WTC11 (cell line): Measurements from ENCODE around the gene REEP6.

Experiments
- CTCF ChIP-seq: fragments of 200-600 bp; IDR thresholded peaks from 2 replicates; pipeline ENCODE4 v1.8.0; 2022; ENCODE audit warnings: antibody characterized with exemption
- JUN ChIP-seq: sonication (generic); formaldehyde crosslinking; IDR thresholded peaks from 2 replicates; pipeline ENCODE4 v1.8.0; 2023; ENCODE audit warnings: mild to moderate bottlenecking, missing genetic modification reagents
- OVOL2 ChIP-seq: fragments of 250-450 bp; sonication (Bioruptor Pico); IDR thresholded peaks from 2 replicates; pipeline ENCODE4 v1.9.0; 2021; ENCODE audit warnings: mild to moderate bottlenecking, borderline replicate concordance
- SMAD4 ChIP-seq: sonication (generic); formaldehyde crosslinking; IDR thresholded peaks from 2 replicates; pipeline ENCODE4 v1.8.0; 2022; ENCODE audit warnings: mild to moderate bottlenecking, missing genetic modification reagents
- TEAD1 ChIP-seq: sonication (generic); formaldehyde crosslinking; IDR thresholded peaks from 2 replicates; pipeline ENCODE4 v1.8.0; 2022; ENCODE audit warnings: mild to moderate bottlenecking, missing genetic modification reagents
- TP53 ChIP-seq: sonication (generic); formaldehyde crosslinking; IDR thresholded peaks from 2 replicates; pipeline ENCODE4 v1.8.1; 2023; ENCODE audit warnings: mild to moderate bottlenecking, missing genetic modification reagents
- ZNF121 ChIP-seq: sonication (generic); formaldehyde crosslinking; IDR thresholded peaks from 2 replicates; pipeline ENCODE4 v1.8.0; 2023; ENCODE audit warnings: missing genetic modification reagents
- ZNF219 ChIP-seq: sonication (generic); formaldehyde crosslinking; IDR thresholded peaks from 2 replicates; pipeline ENCODE4 v1.8.0; 2023; ENCODE audit warnings: missing genetic modification reagents, mild to moderate bottlenecking, borderline replicate concordance
- TF ChIP-seq, protein P1 (sequence below): sonication (generic); formaldehyde crosslinking; IDR thresholded peaks from 2 replicates; pipeline ENCODE4 v1.8.1; 2022; ENCODE audit warnings: low read depth, mild to moderate bottlenecking, moderate library complexity, missing genetic modification reagents, borderline replicate concordance
- TF ChIP-seq, protein P2 (sequence below): sonication (generic); formaldehyde crosslinking; IDR thresholded peaks from 2 replicates; pipeline ENCODE4 v1.8.1; 2022; ENCODE audit warnings: missing genetic modification reagents, borderline replicate concordance
- TF ChIP-seq, protein P3 (sequence below): sonication (generic); formaldehyde crosslinking; conservative IDR thresholded peaks from 2 replicates; pipeline ENCODE4 v1.8.1; 2022; ENCODE audit warnings: mild to moderate bottlenecking, missing genetic modification reagents

DNA sequence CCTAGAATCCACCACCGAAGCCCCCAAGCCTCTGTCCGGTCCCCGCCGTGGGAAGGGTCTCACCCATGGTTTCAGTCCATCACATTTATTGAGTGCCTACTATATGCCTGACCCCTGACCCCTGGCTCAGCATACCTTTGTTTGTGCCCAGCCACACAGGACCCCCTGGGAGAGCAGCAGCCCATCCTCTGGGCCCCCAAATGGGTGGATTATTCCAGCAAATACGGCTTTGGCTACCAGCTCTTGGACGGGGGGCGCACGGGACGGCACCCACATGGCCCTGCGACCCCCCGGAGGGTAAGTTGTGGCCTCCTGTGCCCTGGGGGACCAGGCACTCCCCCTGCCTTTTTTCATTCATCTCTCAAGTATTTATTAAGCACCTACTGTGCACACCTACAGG is 40.6 kb downstream of the REEP6 start:
- TF ChIP-seq CTCF (no peak), SMAD4 (no peak), JUN (CRISPR knock-in tag) (no peak), ZNF219 (CRISPR knock-in tag) (no peak), TEAD1 (no peak), ZNF121 (CRISPR knock-in tag) (no peak), OVOL2 (CRISPR knock-in tag) (no peak), TP53 (no peak)
- TF ChIP-seq, protein P1, sequence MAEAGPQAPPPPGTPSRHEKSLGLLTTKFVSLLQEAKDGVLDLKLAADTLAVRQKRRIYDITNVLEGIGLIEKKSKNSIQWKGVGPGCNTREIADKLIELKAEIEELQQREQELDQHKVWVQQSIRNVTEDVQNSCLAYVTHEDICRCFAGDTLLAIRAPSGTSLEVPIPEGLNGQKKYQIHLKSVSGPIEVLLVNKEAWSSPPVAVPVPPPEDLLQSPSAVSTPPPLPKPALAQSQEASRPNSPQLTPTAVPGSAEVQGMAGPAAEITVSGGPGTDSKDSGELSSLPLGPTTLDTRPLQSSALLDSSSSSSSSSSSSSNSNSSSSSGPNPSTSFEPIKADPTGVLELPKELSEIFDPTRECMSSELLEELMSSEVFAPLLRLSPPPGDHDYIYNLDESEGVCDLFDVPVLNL = no peak
- TF ChIP-seq, protein P2, sequence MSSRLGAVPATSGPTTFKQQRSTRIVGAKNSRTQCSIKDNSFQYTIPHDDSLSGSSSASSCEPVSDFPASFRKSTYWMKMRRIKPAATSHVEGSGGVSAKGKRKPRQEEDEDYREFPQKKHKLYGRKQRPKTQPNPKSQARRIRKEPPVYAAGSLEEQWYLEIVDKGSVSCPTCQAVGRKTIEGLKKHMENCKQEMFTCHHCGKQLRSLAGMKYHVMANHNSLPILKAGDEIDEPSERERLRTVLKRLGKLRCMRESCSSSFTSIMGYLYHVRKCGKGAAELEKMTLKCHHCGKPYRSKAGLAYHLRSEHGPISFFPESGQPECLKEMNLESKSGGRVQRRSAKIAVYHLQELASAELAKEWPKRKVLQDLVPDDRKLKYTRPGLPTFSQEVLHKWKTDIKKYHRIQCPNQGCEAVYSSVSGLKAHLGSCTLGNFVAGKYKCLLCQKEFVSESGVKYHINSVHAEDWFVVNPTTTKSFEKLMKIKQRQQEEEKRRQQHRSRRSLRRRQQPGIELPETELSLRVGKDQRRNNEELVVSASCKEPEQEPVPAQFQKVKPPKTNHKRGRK (CRISPR knock-in tag) = no peak
- TF ChIP-seq, protein P3, sequence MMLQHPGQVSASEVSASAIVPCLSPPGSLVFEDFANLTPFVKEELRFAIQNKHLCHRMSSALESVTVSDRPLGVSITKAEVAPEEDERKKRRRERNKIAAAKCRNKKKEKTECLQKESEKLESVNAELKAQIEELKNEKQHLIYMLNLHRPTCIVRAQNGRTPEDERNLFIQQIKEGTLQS (CRISPR knock-in tag) = no peak
